OCI-LY3 (cell line): Measurements from ENCODE around the gene FAM241B.

ENCODE experiments used
- H2AFZ ChIP-seq: fragments of 200-600, 300-600 bp; shearing (Covaris generic); 2 replicates; pipeline ENCODE4 v1.6.0; 2014; ENCODE audit warnings: antibody characterized with exemption, low read depth, low read length
- H3K27ac ChIP-seq: fragments of 200-600, 300-600 bp; sonication (generic); 2 replicates; pipeline ENCODE4 v1.5.1; 2014; ENCODE audit warnings: mild to moderate bottlenecking, low read length, moderate library complexity, mixed read lengths
- H3K27me3 ChIP-seq: fragments of 200-600, 300-600 bp; sonication (generic); 2 replicates; pipeline ENCODE4 v1.6.1; 2014; ENCODE audit warnings: low read depth, low read length, mixed read lengths
- H3K36me3 ChIP-seq: fragments of 200-600, 300-600 bp; sonication (generic); replicated peaks from 2 replicates; pipeline ENCODE3; 2014; ENCODE audit warnings: low read depth, low read length, mixed read lengths
- H3K4me1 ChIP-seq: fragments of 300-600, 200-600 bp; sonication (generic); 2 replicates; pipeline ENCODE4 v1.6.1; 2014; ENCODE audit warnings: low read length, mixed read lengths
- H3K4me2 ChIP-seq: fragments of 200-600, 300-600 bp; sonication (generic); 2 replicates; pipeline ENCODE4 v1.6.1; 2014; ENCODE audit warnings: low read length, mixed read lengths
- H3K4me3 ChIP-seq: fragments of 300-600, 200-600 bp; sonication (generic); 2 replicates; pipeline ENCODE4 v1.5.1; 2014; ENCODE audit warnings: antibody characterized with exemption, mild to moderate bottlenecking, low read length, moderate library complexity
- H3K79me2 ChIP-seq: fragments of 300-600, 200-600 bp; shearing (Covaris generic); 2 replicates; pipeline ENCODE4 v1.6.1; 2014; ENCODE audit warnings: mild to moderate bottlenecking, low read length, mixed read lengths
- H3K9ac ChIP-seq: fragments of 300-600, 200-600 bp; shearing (Covaris generic); 2 replicates; pipeline ENCODE4 v1.6.0; 2014; ENCODE audit warnings: mild to moderate bottlenecking, low read length, moderate library complexity
- H3K9me3 ChIP-seq: fragments of 200-600, 300-600 bp; shearing (Covaris generic); 2 replicates; pipeline ENCODE4 v1.6.1; 2014; ENCODE audit warnings: low read length, mixed read lengths; ENCODE audit not compliant: insufficient read depth
- H4K20me1 ChIP-seq: fragments of 200-600, 300-600 bp; sonication (generic); 2 replicates; pipeline ENCODE4 v1.6.1; 2016; ENCODE audit warnings: low read length, mixed read lengths; ENCODE audit not compliant: insufficient read depth
- CTCF ChIP-seq: fragments of 200-600, 300-600 bp; sonication (generic); IDR thresholded peaks from 2 replicates; pipeline ENCODE4 v1.5.1; 2014; ENCODE audit warnings: antibody characterized with exemption, low read length, low read depth
- EZH2phosphoT487 ChIP-seq: fragments of 200-600 bp; shearing (Covaris generic); IDR thresholded peaks from 2 replicates; pipeline ENCODE4 v1.6.1; 2018; ENCODE audit warnings: antibody characterized with exemption, mixed run types, low read depth

The FAM241B gene

GRCh38 chr10:69669409-69669808, 39.4 kb downstream of the FAM241B start:
- Histone ChIP-seq H3K4me1 (no peaks in the 10 kb centered on the region), H3K27me3 (0 out of 2 replicates have a peak, but pooled peaks cover 6% of the 10 kb centered on the region), H3K9me3 (no peaks in the 10 kb centered on the region), H3K9ac (no peak overlapping the region), H2AFZ (no peak overlapping the region), H3K36me3 (no peaks in the 10 kb centered on the region), H4K20me1 (no peaks in the 10 kb centered on the region), H3K27ac (no peak overlapping the region), H3K4me3 (no peak overlapping the region), H3K4me2 (no peak overlapping the region), H3K79me2 (no peaks in the 10 kb centered on the region)
- no peak for TF ChIP-seq EZH2phosphoT487
- no peak for TF ChIP-seq CTCF

- Histone ChIP-seq H3K27me3 (peaks cover 9% of the 10 kb centered on the region; the same call in 1 of the 2 replicates), H3K4me2 (no peak overlapping the region), H3K4me1 (no peaks in the 10 kb centered on the region), H4K20me1 (no peaks in the 10 kb centered on the region), H3K9me3 (no peaks in the 10 kb centered on the region), H3K27ac (no peak overlapping the region), H3K36me3 (no peaks in the 10 kb centered on the region), H3K4me3 (no peak overlapping the region), H3K79me2 (no peaks in the 10 kb centered on the region), H2AFZ (no peak overlapping the region), H3K9ac (no peak overlapping the region)
- TF ChIP-seq EZH2phosphoT487 (no peak), CTCF (no peak)
Observed at GRCh38 chr10:69673521-69673920, 43.5 kb downstream of the FAM241B start.

GRCh38 chr10:69674786-69675185, 44.7 kb downstream of the FAM241B start:
- no peaks in the 10 kb centered on the region for H3K4me1 ChIP-seq
- no peak for TF ChIP-seq CTCF
- no peak for TF ChIP-seq EZH2phosphoT487
- H3K27me3 ChIP-seq: peaks cover 6% of the 10 kb centered on the region; the same call in 1 of the 2 replicates
- H3K79me2 ChIP-seq: no peaks in the 10 kb centered on the region
- H3K4me3 ChIP-seq: no peak overlapping the region
- H3K27ac ChIP-seq: no peak overlapping the region
- H4K20me1 ChIP-seq: no peaks in the 10 kb centered on the region
- H3K4me2 ChIP-seq: no peak overlapping the region
- H3K36me3 ChIP-seq: no peaks in the 10 kb centered on the region
- no peak overlapping the region for H2AFZ ChIP-seq
- no peak overlapping the region for H3K9ac ChIP-seq
- no peaks in the 10 kb centered on the region for H3K9me3 ChIP-seq

GRCh38 chr10:69676301-69676700, 46.3 kb downstream of the FAM241B start:
- TF ChIP-seq EZH2phosphoT487 (no peak), CTCF (no peak)
- no peaks in the 10 kb centered on the region for H3K36me3 ChIP-seq
- H3K4me3 ChIP-seq: no peak overlapping the region
- H3K9me3 ChIP-seq: no peaks in the 10 kb centered on the region
- no peak overlapping the region for H3K27ac ChIP-seq
- no peaks in the 10 kb centered on the region for H4K20me1 ChIP-seq
- no peaks in the 10 kb centered on the region for H3K4me1 ChIP-seq
- peaks cover 10% of the 10 kb centered on the region for H3K27me3 ChIP-seq
- no peak overlapping the region for H3K4me2 ChIP-seq
- H3K79me2 ChIP-seq: no peaks in the 10 kb centered on the region
- H3K9ac ChIP-seq: no peak overlapping the region
- H2AFZ ChIP-seq: no peak overlapping the region
